Measurements from ENCODE around the gene ZDHHC1.

DNA sequence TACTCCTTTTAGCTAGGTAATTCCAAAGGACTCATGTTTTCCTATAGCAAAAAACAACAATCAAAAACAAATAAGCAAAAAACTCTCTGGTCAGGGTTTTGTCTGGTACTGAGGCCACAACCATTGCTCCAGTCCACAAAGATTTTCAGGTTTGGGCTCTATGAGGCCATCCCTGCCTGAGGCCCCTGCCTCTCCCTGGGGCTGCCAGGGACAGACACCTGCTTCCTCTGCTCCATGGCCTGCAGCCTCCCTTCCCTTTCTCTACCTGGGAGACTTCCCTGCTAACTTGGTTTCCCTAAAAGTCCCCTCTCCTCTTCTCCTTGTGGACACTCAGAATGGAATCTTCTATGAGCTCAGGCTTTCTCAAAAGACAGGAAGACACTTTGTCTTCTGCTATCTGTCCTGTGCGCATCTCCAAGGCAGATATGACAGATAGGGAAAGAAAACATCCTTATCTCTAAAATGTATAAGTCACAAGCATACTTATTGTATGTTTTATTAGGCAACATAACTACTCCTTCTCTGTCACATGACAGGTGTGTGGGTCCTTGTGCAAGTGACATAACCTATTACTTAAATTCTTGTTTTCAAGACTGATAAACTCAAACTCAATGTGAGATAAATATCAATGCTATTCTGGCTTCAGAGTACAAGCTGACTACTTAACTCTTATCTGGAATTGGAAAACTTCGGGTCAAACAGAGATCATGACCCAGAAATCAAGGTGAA lies 1.2 kb upstream of the ZDHHC1 start:
- no peak for TF ChIP-seq POLR2AphosphoS5 (IDR thresholded peaks at IDR 0.05)
- TF ChIP-seq CTCF (IDR thresholded peaks at IDR 0.05) = no peak
